HG03342 (cell line): ENCODE results near the gene GABRG3.

Experiments
- ATAC-seq: cut with Tn5 transposase; IDR thresholded peaks from one replicate; pipeline ENCODE4 v1.9.1; 2021; ENCODE audit warnings: mild to moderate bottlenecking, moderate library complexity; ENCODE audit not compliant: unreplicated experiment

GABRG3 gene

DNA sequence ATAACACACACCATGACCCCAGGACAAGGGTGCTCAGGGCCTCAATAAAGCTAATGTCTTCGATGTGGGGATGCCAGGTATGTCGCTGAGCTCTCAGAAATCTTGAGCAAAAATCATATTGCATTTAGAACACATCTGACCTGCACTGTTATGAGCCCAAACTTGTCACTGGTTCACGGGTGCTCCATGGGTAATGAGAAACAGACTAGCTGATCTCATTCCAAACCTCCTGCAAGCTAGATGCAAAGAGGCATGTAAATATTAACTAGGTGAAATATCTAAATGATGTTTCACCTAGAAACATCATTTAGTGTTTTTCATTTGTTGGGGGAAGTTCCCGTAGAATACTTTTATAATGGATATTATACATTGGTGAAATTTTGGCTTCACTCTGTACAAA is 578.8 kb downstream of the GABRG3 start:
- no peak for ATAC-seq

- ATAC-seq: no peak
These were observed 579.7 kb downstream of the GABRG3 start for GRCh38 chr15:27550635-27551034.

- ATAC-seq: no peak
These were observed 590.8 kb downstream of the GABRG3 start for GRCh38 chr15:27561816-27562215.

DNA sequence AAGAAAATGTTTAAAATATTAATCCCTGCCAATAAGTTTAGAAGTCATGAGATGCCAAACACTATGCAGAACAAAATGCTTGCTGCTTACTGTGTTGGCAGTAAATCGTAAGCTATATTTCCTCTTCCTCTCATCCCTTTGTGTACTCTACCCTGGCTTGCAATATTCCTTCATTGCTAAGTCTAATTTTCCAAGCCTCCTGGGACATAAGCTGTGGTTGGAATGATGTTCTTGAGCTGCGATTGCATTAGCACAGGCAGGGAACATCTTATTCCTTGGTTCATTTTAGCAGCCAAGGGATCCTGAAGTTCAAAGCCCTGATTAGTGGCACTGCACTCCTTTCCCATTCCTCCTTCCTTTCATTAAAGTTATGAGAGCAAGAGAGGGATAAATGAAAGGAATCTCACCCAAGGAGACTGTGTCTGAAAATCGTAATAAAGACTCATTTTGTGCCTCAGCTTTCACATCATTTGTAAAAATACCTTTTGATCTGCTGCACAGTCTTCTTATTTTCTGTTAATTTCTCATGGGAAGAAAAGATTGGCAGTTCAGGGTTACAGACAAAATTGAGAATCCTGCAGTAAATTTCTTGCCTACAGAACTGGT is 592.9 kb downstream of the GABRG3 start:
- ATAC-seq: no peak

GRCh38 chr15:27564656-27565055 is 593.7 kb downstream of the GABRG3 start:
- ATAC-seq: no peak

GRCh38 chr15:27570746-27571145 is 599.8 kb downstream of the GABRG3 start:
- no peak for ATAC-seq

DNA sequence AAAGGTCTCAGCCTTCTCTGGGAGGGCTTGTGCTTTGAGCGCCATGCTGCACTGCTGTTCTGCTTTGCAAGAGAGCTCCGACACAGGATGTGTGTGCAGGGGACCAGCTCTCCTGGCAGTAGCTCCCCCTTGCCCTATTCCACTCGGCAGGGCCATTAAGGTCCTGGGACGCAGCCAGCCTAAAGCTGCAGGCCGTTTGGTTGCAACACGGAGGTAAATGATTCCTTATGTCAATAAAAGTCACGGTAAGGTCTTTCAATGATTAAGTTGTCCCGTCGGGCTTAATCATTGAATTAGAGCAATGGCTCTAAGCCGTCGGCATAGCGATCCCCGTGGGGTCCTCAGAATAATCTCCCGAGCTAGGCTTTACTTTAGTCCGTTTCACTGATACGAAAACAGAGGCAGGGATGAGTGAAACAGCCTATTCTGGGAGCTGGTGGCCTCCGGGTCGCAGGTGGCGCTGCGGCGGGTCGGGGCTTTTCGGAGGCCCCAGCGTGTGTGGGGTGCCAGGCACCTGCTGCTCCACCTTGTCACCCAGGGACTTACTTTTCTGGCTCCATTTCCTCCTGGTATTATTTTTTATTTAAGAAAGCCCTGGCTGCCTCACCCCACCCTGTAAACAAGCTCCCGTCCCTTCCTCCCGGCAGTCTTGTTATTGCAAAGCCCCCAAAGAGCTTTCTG is 603.0 kb downstream of the GABRG3 start:
- no peak for ATAC-seq

DNA sequence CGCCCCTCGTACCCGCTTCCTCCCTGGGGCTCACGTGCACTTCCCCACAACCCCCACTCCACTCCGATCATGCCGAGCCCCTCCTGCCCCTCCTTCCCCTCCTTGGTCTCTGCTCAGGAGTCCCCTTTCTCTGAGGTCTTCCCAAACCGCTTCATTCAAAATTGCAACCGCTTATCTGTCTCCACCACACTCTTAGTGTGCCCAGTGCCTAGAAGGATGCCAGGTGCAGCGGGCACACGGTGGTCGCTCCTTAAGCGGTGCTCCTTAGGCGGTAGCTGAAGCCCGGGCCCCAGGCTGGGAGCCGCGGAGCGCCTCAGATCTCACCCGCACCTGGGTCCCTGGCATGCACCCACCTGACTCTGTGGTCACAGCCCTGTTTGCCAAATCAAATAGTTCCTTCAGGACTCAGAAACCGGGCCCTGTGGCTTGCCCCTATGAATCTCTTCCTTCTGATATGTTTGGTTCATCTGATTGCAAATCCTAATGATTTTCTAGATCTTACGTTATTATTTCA is 603.6 kb downstream of the GABRG3 start:
- no peak for ATAC-seq

- ATAC-seq: no peak
These were observed 604.5 kb downstream of the GABRG3 start for GRCh38 chr15:27575521-27575920.

GRCh38 chr15:27576576-27576975 is 605.6 kb downstream of the GABRG3 start:
- no peak for ATAC-seq

DNA sequence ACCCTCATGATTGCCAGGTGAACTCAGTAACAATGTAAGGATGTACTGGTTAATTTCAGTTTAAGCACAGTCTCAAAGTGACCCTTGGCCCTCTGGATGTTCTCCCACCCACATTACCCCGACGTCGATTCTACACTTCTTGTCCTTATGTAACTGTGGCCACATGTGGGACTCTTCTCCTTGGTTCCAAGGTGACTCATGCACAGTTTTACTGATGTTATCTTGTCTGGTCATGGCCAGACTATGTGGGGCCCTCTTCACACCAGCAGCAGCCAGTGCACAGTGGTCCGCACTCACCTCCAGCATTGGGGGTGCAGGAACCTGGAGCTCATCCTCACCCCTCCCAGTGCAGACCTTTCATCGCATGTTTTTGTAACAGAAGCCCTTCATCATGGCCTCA is 608.8 kb downstream of the GABRG3 start:
- ATAC-seq: no peak

GRCh38 chr15:27582726-27583410 is 611.9 kb downstream of the GABRG3 start:
- ATAC-seq: no peak

DNA sequence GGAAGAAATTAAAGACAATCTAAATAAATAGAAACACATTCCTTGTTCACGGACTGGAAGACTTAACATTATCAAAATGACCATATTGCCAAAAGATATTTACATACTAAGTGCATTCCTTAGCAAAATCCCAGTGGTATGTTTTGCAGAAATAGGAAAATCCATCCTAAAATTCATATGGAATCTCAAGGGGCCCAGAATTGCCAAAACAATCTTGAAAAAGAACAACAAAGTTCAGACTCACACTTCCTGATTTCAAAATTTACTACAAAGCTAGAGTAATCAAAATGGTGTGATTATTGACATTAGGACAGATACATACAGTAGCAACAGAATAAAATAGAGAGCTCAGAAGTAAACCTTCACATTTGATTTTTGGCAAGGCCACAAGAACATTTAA is 612.7 kb downstream of the GABRG3 start:
- no peak for ATAC-seq

DNA sequence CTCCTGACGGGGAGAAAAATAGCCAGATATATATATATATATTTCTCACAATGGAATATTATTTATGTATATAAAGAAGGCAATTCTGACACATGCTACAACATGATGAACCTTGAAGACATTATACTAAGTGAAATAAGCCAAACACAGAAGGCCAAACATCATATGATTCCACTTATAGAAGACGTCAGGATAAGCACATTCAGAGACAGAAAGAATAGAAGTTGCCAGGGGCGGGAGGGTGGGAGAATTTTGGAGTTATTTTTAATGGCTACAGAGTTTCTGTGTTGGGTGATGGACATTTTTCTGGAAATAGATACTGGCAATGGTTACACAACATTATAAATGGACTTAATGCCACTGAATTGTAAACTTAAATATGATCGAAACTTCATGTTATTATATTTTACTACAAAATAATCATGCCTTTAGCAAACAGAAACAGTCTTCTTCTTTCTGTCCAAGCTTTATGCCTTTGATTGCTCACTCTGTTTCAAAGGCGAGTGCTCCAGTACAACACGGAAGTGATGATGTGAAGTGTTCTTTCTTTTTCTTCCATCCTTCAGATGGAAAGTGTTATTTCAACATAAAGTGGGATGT is 614.2 kb downstream of the GABRG3 start:
- no peak for ATAC-seq

- ATAC-seq: no peak
These were observed 616.8 kb downstream of the GABRG3 start for GRCh38 chr15:27587810-27588209.

DNA sequence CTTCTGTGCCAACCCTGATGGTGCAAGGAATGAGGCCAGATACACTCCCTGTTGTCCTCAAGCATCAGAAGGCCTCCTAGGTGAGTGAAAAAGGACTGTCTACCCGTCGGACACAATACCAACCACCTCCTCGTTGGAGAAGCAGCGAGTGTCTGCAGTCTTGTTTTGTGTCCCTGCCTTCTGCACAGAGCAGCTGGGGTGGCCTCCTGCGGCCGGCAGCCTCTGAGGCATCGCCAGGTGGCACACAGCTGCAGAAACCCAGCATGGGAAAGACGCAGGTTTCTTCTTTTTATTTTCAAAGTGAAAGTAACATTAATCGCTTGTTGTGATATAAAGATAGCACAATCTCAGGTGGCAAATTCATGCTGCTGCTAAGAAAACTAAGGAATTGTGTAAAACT is 618.3 kb downstream of the GABRG3 start:
- no peak for ATAC-seq

DNA sequence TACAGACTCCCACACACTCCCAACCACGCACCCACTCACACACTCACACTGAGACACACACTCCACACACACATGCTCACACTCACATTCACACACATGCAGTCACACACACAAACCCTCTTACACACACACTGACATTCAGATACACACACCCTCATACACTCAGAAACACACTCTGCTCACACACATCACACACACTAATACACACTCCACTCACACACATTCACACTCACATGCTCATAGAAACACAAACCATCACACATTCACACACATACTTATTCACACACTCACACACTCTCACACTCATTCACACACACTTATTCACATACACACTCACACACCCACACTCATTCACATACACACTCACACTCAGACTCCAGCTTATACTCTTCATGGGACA is 618.8 kb downstream of the GABRG3 start:
- no peak for ATAC-seq
